Measurements from ENCODE around the gene SLC23A2. TPM values are rescaled to one million over a fixed set of nuclear protein-coding genes. Genes with fewer than 3 reads are reported as not detected.

SLC23A2 gene
- total RNA-seq, 1 donor from 2014 or later, result 27.1 TPM

GRCh38 chr20:4837760-4838159 is 163.6 kb downstream of the SLC23A2 start:
- H3K36me3 Mint-ChIP-seq (ENCODE audit: low read depth), result no peaks in the 10 kb centered on the region
- DNase-seq (ENCODE audit: low read depth, low spot score), result no peak
- TF ChIP-seq CTCF (conservative IDR thresholded peaks at IDR 0.05), result no peak
- H3K9me3 Mint-ChIP-seq, result no peaks in the 10 kb centered on the region
- H3K27ac Mint-ChIP-seq (ENCODE audit: unreplicated experiment), result no peak overlapping the region
- no peak overlapping the region for H3K4me3 Mint-ChIP-seq
- peaks cover 4% of the 10 kb centered on the region for H3K27me3 Mint-ChIP-seq (ENCODE audit: low read depth)
- H3K4me1 Mint-ChIP-seq, result no peaks in the 10 kb centered on the region

DNA sequence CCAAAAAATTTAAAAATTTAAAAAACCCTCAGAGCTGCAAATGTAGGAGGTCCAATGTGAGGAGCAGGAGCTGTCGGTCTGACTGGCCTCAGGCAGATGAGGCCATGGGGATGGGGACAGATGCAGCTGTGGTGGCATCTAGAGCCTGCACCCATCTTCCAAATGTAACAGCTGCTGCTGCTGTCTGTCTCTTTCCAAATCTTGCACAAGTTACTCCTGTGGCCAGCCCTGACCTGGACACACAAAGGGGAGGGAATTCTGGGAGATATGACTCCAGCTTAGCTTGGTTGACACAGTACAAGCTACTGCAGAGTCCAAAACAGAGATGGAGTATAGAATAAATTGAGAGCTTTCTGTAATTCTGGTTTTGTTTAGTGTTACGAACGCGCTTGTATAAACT is 164.4 kb downstream of the SLC23A2 start:
- no peaks in the 10 kb centered on the region for H3K36me3 Mint-ChIP-seq (ENCODE audit: low read depth)
- no peak for DNase-seq (ENCODE audit: low read depth, low spot score)

DNA sequence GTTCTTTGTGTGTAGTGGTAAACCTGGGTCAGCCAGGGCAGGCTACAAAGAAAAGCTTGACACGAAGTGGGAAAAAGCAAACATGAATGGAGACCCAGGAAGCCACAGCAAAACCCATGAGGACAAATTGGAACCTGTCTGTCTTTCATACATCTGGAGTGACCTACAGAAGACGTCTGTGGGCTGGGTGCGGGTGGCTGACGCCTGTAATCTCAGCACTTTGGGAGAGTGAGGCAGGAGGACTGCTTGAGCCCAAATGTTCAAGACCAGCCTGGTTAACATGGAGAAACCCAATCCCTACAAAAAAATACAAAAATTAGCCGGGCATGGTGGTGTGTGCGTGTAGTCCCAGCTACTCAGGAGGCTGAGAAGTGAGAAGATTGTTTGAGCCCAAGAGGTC is 164.8 kb downstream of the SLC23A2 start:
- Mint-ChIP-seq H3K4me1 (no peaks in the 10 kb centered on the region), H3K9me3 (no peaks in the 10 kb centered on the region), H3K36me3 (ENCODE audit: low read depth) (no peaks in the 10 kb centered on the region), H3K4me3 (no peak overlapping the region), H3K27ac (ENCODE audit: unreplicated experiment) (no peak overlapping the region), H3K27me3 (ENCODE audit: low read depth) (peaks cover 4% of the 10 kb centered on the region)
- TF ChIP-seq CTCF (conservative IDR thresholded peaks at IDR 0.05), result no peak
- no peak for DNase-seq (ENCODE audit: low read depth, low spot score)

More for the DNA sequence above, 164.4 kb downstream of the SLC23A2 start:
- no peaks in the 10 kb centered on the region for H3K9me3 Mint-ChIP-seq
- H3K4me3 Mint-ChIP-seq, result no peak overlapping the region
- no peaks in the 10 kb centered on the region for H3K4me1 Mint-ChIP-seq
- no peak for TF ChIP-seq CTCF (conservative IDR thresholded peaks at IDR 0.05)
- H3K27ac Mint-ChIP-seq (ENCODE audit: unreplicated experiment), result no peak overlapping the region
- H3K27me3 Mint-ChIP-seq (ENCODE audit: low read depth), result peaks cover 4% of the 10 kb centered on the region

- no peaks in the 10 kb centered on the region for H3K4me1 Mint-ChIP-seq
- H3K4me3 Mint-ChIP-seq, result no peak overlapping the region
- peaks cover 4% of the 10 kb centered on the region for H3K27me3 Mint-ChIP-seq (ENCODE audit: low read depth)
- no peaks in the 10 kb centered on the region for H3K36me3 Mint-ChIP-seq (ENCODE audit: low read depth)
- TF ChIP-seq CTCF (conservative IDR thresholded peaks at IDR 0.05), result no peak
- H3K9me3 Mint-ChIP-seq, result no peaks in the 10 kb centered on the region
- DNase-seq (ENCODE audit: low read depth, low spot score), result no peak
- no peak overlapping the region for H3K27ac Mint-ChIP-seq (ENCODE audit: unreplicated experiment)
Measured at GRCh38 chr20:4835244-4836177, 165.8 kb downstream of the SLC23A2 start.

DNA sequence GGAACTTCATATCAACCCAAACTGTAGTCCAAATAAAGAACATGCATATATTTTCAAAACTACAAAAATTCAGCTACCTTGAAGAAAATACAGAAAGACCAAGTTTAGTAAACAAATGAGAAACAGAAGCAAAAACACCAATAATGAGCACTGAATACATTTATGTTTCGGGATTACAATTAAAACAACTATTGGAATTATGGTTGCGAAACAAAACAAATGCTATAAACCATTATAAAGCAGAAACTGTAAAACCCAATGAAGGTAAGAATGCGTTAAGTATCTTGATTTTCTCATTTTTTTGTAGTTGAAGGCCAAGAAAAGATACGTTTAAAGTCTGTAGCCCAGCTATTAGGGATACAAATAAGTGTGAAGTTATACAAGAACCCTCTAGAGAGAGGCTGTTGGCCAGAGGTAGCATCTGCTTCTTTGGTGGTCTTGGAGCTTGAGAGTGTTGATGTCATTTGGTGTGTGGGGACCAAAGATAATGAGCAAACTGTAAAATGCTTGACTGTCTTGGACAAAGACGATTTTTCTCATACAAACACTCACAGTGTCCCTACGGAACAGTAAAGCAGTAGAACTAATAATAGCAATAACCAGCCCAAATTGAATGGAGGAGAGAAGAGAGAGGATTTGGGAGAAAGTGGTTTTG is 168.1 kb downstream of the SLC23A2 start:
- Mint-ChIP-seq H3K4me3 (no peak overlapping the region), H3K36me3 (ENCODE audit: low read depth) (no peaks in the 10 kb centered on the region), H3K4me1 (no peaks in the 10 kb centered on the region)

More for the DNA sequence above, 168.1 kb downstream of the SLC23A2 start:
- DNase-seq (ENCODE audit: low read depth, low spot score), result no peak
- Mint-ChIP-seq H3K27ac (ENCODE audit: unreplicated experiment) (no peak overlapping the region), H3K9me3 (no peaks in the 10 kb centered on the region), H3K27me3 (ENCODE audit: low read depth) (peaks cover 4% of the 10 kb centered on the region)
- TF ChIP-seq CTCF (conservative IDR thresholded peaks at IDR 0.05), result no peak

All from neural crest cell (in vitro differentiated cells).